ENCODE results near the gene CNEP1R1. TPM values are rescaled to one million over a fixed set of nuclear protein-coding genes. Genes with fewer than 3 reads are reported as not detected.

CNEP1R1 gene
- total RNA-seq, 1 experiment from 2014 or later, result 18.5 TPM

DNA sequence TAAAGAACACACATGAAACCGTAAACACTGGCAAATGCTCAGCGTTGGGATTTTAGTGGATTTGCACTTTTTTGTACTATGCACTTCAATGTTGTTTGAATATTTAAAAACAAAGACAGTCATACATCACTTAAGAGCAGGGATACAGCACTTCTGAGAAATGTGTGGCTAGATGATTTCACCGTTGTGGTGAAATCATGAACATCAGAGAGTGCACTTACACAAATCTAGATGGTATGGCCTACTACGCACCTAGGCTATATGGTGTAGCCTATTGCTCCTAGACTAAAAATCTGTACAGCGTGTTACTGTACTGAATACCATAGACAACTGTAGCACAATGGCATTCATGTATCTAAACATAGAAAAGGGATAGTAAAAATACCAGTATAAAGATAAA lies 37.6 kb upstream of the CNEP1R1 start:
- no peak overlapping the region for H3K56ac ChIP-seq (ENCODE audit: insufficient read length, low read depth, low read length)
- no peak overlapping the region for H4K5ac ChIP-seq (ENCODE audit: insufficient read length, low read depth, low read length)
- H3K36me3 Mint-ChIP-seq (ENCODE audit: insufficient read depth in 1 of 3, low read depth in 3 of 3), result no peaks in the 10 kb centered on the region
- H3K23ac ChIP-seq (ENCODE audit: insufficient read length, low read depth, low read length), result no peak overlapping the region
- H4K20me1 ChIP-seq (ENCODE audit: control insufficient read depth, insufficient read depth, insufficient read length), result no peaks in the 10 kb centered on the region
- H3K79me2 ChIP-seq (ENCODE audit: insufficient read depth, low read length), result no peaks in the 10 kb centered on the region
- H3K27ac Mint-ChIP-seq, result no peak overlapping the region
- no peak overlapping the region for H4K8ac ChIP-seq (replicated peaks; ENCODE audit: insufficient read length, low read depth, low read length)
- WGBS (ENCODE audit: extremely low coverage, insufficient read length, low lambda C conversion rate), result no CpG with 5 or more reads among the region's 5 CpGs
- H3K4me3 Mint-ChIP-seq, result no peak overlapping the region
- H3K79me1 ChIP-seq (ENCODE audit: insufficient read depth, low read depth, low read length, poor library complexity, severe bottlenecking), result no peaks in the 10 kb centered on the region
- H3K14ac ChIP-seq (ENCODE audit: insufficient read depth, low read length), result no peak overlapping the region
- TF ChIP-seq, protein P1, sequence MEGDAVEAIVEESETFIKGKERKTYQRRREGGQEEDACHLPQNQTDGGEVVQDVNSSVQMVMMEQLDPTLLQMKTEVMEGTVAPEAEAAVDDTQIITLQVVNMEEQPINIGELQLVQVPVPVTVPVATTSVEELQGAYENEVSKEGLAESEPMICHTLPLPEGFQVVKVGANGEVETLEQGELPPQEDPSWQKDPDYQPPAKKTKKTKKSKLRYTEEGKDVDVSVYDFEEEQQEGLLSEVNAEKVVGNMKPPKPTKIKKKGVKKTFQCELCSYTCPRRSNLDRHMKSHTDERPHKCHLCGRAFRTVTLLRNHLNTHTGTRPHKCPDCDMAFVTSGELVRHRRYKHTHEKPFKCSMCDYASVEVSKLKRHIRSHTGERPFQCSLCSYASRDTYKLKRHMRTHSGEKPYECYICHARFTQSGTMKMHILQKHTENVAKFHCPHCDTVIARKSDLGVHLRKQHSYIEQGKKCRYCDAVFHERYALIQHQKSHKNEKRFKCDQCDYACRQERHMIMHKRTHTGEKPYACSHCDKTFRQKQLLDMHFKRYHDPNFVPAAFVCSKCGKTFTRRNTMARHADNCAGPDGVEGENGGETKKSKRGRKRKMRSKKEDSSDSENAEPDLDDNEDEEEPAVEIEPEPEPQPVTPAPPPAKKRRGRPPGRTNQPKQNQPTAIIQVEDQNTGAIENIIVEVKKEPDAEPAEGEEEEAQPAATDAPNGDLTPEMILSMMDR (conservative IDR thresholded peaks at IDR 0.05), result no peak
- no peaks in the 10 kb centered on the region; the same call in 1 of the 2 replicates for H3K27me3 ChIP-seq (ENCODE audit: insufficient read depth, low read length)
- no peak overlapping the region for H2BK120ac ChIP-seq (ENCODE audit: low read depth, low read length, poor library complexity, severe bottlenecking)
- no peaks in the 10 kb centered on the region for H3K9me3 ChIP-seq (ENCODE audit: control insufficient read depth, low read depth, low read length)
- H3K9ac ChIP-seq (ENCODE audit: extremely low read depth, insufficient read length, low read length), result no peak overlapping the region
- H2BK12ac ChIP-seq (ENCODE audit: insufficient read length, low read depth, low read length), result no peak overlapping the region
- H2BK15ac ChIP-seq (ENCODE audit: low read depth, low read length), result no peak overlapping the region
- H3K4me2 ChIP-seq (ENCODE audit: insufficient read depth, insufficient read length, low read length), result no peak overlapping the region
- H3K9me3 Mint-ChIP-seq, result no peaks in the 10 kb centered on the region
- no peak for DNase-seq
- H3K27me3 Mint-ChIP-seq (ENCODE audit: low read depth), result no peaks in the 10 kb centered on the region
- no peak overlapping the region for H2BK5ac ChIP-seq (ENCODE audit: insufficient read length, low read length)
- no peaks in the 10 kb centered on the region for H3K23me2 ChIP-seq (ENCODE audit: insufficient read length, low read depth, low read length, poor library complexity, severe bottlenecking)
- no peak overlapping the region for H4K91ac ChIP-seq (ENCODE audit: insufficient read length, low read depth, low read length)
- no peak overlapping the region for H3K27ac ChIP-seq (ENCODE audit: insufficient read length, low read depth, low read length)
- no peak overlapping the region for H3K18ac ChIP-seq (ENCODE audit: insufficient read length, low read depth, low read length)
- no peak overlapping the region for H3K4ac ChIP-seq (ENCODE audit: low read depth, low read length)
- no peak overlapping the region for H2AFZ ChIP-seq (ENCODE audit: low read length)
- H2AK5ac ChIP-seq (ENCODE audit: insufficient read length, low read length), result no peak overlapping the region
- no peaks in the 10 kb centered on the region; the same call in 1 of the 2 replicates for H3K4me1 ChIP-seq (ENCODE audit: insufficient read depth, low read length)
- H3T11ph ChIP-seq (ENCODE audit: low read length), result no peak overlapping the region
- H3K4me1 Mint-ChIP-seq, result peaks cover 2 to 4% of the 10 kb centered on the region in 2 experiments; a peak in 3 of 4 replicates
- no peak overlapping the region for H2BK20ac ChIP-seq (ENCODE audit: low read depth, low read length, poor library complexity, severe bottlenecking)

Data from H9 (cell line).